Stimulated activated CD8-positive, alpha-beta memory T cell treated with anti-CD3 and anti-CD28 coated beads, Interleukin-4, amount 100 ng/mL, for 1 hour (primary cell): ENCODE data around the gene DSC3.

ENCODE experiments used
- DNase-seq, 2 donors: peaks; one replicate each; pipeline ENCODE4 v3.0.0-alpha.2; 2020; ENCODE audit warnings: low read depth in 2 of 2, low spot score in 1 of 2

DSC3 gene

DNA sequence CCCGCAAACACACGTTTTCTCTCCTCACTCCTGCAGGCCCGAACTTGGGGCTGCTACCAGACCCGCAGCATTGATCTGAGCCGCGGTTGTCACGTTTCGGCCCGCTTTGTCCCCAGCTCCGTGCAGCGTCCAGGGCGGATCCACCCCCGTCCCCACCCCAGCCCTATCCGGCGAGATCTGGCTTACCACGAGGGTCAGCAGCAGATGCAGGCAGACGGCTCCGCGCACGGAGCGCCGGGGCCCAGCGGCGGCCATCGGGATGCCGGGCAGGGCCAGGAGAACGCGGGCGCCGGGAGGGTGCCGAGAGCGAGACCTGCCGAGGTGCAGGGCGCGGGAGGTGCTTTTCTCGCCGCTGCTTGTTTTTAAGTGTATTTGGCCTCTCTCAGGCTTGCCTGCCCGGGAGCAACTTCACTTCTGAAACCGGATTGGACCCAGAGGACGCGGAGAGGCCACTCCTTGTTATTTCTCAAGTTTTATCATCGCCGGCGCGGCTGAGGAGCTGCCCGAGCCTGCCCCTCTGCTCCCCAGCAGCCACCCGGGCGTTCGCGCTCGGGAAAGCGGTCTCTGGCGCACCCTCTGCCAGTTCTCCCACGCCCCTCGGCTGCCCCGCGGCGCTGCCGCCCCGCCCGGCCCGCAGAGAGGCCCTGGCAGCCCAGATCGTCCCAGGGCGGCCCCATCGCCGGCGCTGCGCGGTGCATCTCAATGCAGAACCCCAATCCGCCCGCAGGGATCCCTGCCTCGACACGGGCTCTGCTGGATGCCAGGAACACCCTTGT, at the start of gene DSC3:
DSC3 (minus strand) TSS at position 337 of the 776 bp plus-strand sequence; CDS start at position 255, 82 bp downstream.
- no peak for DNase-seq

DNA sequence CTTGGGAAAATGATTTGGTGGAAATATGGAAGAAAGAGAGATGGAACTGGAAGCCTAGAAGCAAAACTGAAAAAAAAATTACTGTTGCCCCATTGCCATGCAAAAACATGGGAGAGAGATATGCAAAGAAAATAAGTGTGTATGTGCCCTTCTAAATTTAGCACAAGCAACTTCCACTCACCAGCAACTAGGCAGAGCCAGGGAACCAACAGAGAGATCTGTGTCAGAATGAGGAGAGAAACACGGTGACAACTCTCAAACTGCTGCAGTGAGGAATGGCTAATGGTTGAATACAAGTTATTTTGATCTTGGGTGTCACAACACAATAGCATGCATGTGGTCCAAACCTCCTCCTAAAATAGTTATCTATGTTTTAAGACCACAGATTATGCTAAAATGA, 48.8 kb upstream of the DSC3 start:
- no peak for DNase-seq

DNA sequence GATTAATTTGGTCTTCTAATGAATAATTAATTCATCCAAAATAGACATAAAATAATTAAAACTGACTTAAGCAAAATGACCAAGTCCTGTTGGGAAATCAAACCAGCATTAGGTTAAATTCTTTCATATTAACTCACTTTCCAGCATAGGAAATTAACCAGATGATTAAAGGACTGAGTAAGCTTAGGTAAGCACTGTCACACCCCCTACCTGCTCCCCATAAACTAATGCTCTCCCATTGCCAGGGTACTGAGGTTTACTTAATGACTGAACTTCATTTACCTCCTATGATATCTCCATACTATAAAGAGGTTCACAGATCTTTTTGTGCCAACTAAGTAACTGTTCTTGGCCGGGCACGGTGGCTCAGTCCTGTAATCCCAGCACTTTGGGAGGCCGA, 46.0 kb upstream of the DSC3 start:
- DNase-seq, result no peak

DNA sequence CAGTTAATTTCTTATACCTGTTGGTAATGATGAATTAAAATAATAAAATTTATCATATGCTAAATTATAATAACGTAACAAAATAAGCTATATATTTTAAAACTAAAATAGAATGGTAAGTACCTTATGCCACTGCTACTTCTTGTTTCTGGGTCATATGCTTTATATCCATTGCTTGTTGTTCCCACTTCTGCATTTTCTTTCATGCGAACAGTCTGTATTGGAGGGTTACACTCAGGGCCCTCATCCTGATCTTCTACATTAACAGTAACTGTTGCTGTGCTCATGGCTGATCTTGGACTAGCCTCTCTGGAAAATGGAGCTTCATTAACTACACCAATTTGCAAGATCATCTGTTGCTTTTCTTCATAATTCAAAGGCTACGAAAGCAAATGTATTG, 37.4 kb upstream of the DSC3 start:
- no peak for DNase-seq

DNA sequence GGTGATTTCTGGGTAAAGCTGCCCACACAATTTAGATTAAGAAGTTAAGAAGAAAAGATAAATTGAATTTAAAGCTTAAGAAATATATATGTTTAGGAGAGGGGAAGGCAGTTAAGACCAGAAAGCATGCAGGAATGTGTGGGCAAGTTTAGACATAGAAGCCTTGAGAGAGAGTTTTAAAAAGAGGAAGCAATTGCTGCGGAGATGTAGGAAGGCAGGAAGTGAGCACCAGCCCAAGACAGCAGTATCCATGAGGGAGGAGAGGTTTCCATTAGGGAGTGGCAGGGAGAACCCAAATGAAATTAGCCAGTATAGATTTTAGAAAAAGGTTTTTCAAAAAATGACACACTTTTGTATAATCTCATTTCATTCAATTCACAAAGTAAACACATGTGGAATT, 35.3 kb upstream of the DSC3 start:
- DNase-seq, result no peak

DNA sequence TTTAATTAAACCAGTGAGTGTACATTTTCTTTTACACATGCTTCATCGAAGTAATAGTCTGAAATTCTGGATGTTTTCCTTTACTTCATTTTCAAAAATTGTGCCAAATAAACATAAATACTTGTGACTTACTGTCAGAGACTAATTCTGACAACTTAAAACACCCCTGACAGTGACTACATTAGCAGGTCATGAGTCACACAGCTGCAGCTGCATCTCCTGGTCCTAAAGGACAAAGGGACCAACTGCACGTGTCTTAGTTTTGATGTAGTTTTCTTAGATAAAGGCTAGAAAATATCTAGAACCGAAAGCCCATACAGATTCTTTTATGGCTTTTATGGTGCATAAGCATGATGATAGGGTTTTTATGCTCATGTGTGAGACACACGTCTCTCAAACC, 29.6 kb upstream of the DSC3 start:
- DNase-seq, result no peak

DNA sequence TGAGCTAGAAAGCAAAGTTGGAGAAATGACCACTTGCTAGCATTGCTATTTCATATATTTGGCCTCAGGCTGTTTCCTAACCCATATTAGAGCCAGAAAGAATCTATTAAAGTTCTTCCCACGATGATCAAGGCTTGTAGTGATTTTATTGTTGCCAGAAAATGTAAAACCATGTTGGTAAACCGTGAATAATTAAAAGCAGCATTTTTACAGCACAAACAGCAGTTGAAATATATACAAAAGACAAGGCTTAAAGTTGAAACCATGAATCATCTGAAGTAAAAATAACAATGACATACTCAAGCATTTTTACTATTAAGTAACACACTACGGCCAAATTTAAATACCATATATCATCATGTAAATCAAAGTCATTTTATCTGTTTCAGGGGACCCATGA, 27.7 kb upstream of the DSC3 start:
- DNase-seq, result no peak

DNA sequence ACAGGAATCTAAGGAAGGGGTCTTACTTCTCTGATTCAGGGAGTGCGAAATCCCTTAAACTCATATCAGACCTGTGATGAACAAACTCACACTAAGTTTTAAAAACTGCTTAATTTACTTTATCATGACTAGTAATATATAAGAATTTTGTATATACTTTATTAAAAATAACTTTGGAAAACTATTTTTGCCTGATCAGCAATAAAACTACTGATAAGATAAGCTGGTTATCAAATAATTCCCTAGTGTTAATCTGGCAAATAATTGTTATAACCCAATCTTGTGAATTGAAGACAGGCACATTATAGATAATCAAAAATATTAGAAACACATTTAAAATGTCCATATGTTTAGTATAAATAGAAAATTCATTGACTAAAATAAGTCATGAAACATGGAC, 23.7 kb upstream of the DSC3 start:
- no peak for DNase-seq

DNA sequence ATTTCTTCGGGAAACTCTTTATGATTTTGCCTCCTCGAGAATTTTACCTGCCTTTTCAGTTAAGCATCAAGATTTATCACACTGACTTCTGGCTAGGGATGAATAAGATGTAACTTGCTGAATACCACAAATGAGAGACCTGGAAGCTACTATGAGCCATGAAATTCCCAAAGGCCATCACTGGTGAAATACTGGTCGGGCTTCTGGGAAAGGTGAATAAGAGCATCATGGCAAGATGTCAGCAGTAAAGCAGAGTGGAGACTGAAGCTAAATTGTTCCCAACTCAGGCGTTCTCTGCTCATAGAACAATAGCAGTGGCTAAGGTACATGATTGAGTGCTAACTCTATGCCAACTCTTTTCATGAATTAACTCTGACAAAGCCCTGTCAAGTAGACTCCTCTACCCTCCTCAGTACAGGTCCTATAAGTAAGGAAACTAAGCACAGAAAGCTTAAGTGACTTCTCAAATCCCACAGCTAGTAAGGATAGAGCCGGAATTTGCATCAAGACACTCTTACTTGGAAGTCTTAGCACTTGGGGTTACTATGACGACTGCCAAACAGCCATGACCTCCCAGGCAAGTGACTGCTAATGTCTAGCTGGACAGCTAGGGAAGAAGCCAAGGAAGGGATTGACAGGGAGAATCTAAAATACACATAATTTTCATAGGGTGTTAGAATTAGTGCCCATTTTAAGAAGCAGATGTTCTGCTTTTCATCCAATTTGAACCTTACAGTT, 22.7 kb upstream of the DSC3 start:
- DNase-seq, result no peak

DNA sequence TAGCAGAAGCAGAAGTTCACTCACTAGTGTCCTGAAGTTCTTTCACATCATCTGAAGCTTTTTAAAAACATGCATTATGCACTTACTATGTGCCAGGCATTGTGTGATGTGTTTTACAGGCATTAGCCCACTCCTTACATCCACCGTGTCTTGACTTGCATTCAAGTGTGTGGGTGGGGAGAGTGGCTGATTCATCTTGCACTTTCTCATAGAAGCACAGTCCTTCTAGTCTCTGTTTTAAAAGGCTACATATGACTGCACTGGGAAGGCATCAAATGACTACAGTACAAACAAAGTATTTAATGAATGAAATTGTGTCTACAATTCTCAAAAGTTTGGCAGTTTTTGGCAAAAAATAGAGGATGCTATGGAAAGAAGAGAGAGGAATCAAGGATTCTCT, 21.6 kb upstream of the DSC3 start:
- no peak for DNase-seq

DNA sequence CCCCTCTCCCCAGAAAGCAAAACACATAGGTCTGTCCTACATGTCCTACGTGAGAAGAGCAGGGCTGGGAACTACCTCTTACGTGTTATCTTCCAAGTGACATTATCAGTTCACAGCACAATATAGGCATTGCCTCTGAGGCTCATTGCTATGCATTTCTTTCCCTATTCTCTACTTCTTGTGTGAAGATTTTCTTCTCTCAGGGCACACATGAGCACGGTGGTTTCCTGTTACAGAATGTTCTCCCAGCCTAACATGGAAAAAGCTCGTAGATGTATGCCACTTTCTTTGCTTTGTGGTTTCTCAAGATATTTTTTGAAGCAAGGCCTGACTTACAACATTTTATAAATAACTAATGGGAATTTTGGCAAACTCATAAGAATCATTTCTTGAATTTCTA, 19.4 kb upstream of the DSC3 start:
- DNase-seq, result no peak

DNA sequence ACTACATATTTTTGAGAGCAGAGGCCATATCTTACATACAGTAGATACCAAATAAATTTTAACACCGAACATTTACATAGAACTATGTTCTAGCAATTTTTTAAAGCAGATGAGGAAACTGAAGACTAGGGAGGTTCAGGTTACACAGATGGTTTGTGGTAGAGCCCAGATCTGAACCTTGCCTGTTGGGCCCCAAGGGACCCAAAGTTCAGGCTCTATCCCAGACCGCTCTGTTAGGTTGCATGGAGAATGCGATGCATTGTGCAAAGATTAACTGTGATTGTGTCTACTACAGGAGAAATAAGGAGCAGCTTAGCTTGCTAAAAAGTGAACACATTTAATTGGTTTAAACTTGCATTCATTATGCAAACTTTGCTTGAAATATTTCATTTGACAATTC, 16.4 kb upstream of the DSC3 start:
- DNase-seq, result no peak

DNA sequence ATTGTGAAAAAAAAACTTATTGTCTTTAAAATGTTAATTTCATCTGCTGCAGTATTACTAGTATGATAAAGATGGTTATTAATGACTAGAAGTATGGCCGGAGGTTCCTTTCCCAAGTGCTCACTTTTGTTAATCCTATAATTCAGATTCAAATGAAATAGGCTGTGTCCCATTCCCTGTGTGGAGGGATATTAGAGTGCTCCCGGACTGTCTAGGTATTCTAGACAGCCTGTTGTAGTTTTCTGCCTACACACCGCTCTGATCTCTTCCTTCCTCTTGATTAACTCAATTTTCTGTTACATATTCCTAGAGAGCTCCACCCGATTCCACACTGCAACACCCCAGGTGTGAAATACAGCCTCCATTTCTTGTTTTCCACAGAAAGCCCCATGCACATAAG, 15.4 kb upstream of the DSC3 start:
- no peak for DNase-seq

DNA sequence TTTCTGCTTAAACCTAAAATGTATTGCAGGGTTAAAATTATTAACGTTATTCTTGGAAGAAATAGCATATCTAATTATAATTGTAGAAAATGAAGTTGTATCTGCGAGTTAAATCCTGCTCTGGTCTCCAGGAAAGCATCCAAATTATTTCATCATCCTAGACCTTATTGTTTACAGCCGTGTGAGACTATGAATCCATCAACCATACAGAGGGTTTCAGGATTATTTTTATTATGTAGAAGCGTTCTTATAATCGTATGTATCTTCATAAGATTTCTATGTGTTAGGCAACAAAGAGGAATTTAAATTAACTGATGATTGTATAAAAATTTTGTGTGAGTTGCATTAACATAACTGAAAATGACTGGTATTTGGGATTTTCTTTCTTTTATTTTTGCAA, 14.5 kb upstream of the DSC3 start:
- no peak for DNase-seq

DNA sequence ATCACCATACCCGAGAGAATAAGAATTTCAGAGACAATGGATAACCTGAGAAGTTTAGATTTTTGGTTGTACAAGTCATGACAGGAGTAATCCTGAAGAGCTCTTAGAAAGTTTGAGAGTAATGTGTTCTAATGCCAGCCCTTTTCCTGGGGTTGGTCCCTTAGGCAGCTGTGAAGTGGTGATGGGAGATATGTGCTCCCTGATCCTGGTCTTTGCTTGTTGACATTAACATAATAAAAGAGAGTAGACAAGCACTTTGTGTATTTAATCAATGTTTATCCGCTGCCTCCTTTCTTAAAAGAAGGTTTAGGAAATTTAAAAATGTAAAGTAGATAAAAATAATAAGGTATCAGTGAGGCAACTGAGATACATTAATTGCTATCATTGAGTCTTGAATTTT, 13.8 kb upstream of the DSC3 start:
- no peak for DNase-seq

DNA sequence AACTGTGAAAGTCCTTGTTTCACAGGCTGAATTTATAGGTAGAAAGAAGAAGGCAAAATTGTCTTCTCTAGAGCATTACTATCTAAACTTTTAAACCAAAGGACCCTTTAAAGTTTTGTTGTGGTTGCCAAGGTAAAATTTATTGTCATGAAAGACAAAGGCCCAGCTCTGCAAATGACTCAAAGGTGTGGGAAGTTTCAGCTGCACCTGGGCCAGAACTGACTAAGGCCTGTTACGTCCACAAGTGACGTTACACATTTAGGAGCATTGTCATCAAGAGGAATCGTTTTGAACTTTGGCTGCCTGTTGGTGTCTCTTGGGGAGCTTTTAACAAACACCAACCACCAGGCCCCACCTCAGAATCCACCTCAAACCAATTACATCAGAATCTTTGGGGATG, 8.1 kb upstream of the DSC3 start:
- no peak for DNase-seq

DNA sequence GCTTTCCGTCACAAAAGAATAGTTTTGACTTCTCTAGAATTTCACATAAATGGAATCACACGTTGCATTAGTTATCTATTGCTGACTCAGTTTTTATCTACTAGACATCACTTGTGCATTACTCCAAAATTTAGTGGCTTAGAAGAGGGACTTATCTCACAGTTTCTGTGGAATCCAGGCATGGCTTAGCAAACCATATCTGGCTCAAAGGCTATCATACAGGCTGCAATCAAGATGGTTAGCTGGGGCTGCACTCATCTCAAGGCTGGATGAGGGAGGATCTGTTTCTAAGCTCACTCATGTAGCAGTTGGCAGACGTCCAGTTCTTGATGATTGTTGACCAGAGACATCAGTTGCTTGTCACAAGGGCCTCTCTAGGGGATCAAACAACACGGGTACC, 6.6 kb upstream of the DSC3 start:
- DNase-seq, result no peak

DNA sequence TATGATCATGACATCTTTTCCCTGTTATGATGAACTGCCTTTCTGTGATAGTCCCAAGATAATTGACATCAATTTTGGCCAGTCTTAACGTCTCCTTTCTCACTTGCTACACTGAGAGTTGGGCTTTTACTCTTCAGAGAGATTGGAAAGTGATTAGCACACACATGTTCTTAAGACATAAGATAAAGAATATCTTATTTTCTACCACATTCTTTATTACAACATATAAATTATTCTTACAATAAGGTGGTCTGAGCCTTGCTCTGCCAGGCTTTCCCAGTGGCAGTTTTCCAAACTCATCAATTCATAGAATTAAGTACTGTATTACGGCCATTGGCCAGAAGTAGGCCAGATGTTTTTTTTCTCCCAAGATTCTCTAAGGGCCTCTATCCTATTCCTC, 5.7 kb upstream of the DSC3 start:
- DNase-seq, result no peak

DNA sequence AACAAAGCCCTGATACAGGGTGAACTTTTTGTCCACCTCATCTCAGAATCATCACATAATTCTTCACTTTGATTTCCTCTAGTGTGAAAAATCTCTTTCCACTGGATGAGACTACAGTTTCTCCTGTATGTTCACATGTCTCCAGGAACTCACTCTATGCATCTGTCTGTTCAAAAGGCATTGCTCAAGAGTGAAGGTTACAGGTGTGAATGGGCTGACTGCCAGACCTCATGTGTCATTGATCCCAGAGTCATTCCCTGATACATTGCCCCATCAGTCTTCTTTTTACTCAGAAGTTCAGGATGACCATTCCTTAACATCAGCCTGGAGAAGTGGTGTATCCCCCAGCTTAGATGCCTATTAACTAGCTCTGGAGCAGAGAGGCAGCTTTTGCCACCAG, 4.4 kb upstream of the DSC3 start:
- DNase-seq, result no peak

DNA sequence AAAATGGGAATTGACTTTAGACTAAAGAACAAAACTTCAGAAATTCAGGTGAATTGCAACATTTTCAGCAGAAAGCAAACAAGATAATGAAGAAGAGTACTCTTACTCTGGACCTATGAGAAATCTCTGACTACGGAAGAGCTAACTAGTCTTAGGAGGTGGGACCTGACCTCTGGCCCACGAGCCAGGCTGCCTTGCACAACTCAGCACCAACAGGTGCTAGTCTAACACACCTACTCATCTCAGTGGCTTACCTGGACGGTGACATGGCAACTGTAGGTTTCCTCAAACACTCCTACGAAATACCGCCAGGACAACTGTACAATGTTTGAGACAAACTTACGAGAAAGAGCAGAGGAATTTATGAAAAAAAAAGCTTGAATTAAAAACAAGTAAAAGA, 3.1 kb upstream of the DSC3 start:
- no peak for DNase-seq

DNA sequence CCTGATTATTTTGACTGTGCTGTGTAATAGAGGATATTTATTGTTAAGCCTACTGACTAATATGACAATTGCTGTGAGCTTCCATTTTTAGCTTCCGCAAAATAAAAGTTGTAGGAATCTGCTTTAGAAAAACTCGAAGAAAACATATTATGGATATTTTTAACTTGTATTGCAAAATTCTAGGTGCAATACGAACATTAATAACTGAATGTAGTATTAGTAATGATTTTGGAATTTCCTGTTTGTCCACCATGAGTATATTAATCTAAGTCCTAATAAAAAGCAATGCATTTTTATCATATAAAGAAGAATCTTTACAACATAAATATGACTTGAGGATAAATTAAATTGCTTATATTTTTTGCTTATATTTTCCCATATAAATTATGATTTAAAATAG, 2.4 kb upstream of the DSC3 start:
- no peak for DNase-seq

DNA sequence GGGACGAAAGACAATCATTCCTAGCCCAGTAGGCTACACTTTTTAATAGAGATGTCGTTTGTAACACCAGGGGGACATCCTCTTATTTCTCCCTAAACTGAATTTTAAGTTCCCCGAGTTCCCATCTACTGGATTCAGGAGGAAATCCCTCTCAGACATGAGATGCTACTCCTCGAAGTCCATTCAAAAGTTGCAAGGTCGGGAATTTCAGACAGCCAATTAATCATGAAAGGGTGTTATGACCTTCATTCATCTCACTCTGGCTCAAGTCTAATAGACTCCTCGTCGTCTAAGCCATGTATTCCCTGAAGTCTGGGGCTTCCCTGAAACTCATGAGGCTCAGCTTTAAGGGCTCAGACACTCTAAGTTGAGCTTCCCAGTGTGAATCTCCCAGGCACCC, 1.2 kb upstream of the DSC3 start:
- DNase-seq, result no peak

DNA sequence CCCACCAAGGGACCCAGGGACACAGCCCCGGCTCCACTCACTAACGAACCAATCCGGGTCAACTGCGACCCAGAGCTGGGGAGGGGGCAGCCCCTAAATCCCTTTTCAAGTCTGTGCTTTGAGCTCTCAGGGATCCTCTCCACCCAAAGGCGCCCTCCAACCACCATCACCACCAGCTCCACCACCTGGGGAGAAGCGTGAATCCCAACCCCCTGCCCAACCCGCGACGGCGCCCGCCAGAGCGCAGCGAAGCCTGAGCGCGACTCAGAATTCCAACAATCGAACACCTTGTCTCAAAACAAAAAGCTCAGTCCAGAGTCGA, 497 bp downstream of the DSC3 start:
- DNase-seq, result no peak
